BLaER1 treated with 17β-estradiol and CSF1 and Interleukin-3, amounts not matched to agents 10 nM and 100 nM (cell line): ENCODE data around the gene KDM4C.
A peak's percentile ranks its signal among the peaks of the same experiment; 100 is the strongest.
"Not testable (repeated sequence)": the region's sequence is repeated elsewhere in the genome, so short reads cannot be mapped to it uniquely, and the experiment has no call there.

Experiments used
- H3K27ac ChIP-seq, 11 experiments: shearing (Covaris generic); formaldehyde crosslinking; 2 replicates each; pipeline ENCODE4 v1.8.1; 2022
- H3K27me3 ChIP-seq, 11 experiments: shearing (Covaris generic); formaldehyde crosslinking; 2 replicates each; pipeline ENCODE4 v1.8.1; 2022
- H3K36me3 ChIP-seq, 11 experiments: shearing (Covaris generic); formaldehyde crosslinking; 2 replicates each; pipeline ENCODE4 v1.8.1; 2022
- H3K4me1 ChIP-seq, 10 experiments: shearing (Covaris generic); formaldehyde crosslinking; 2 replicates each; pipeline ENCODE4 v1.8.1; 2022
- H3K4me2 ChIP-seq, 11 experiments: shearing (Covaris generic); formaldehyde crosslinking; 2 replicates each; pipeline ENCODE4 v1.8.1; 2022
- H3K4me3 ChIP-seq, 10 experiments: shearing (Covaris generic); formaldehyde crosslinking; 2 replicates each; pipeline ENCODE4 v1.8.1; 2022
- H3K9ac ChIP-seq, 11 experiments: shearing (Covaris generic); formaldehyde crosslinking; 2 replicates each; pipeline ENCODE4 v1.8.1; 2022
- H3K9me3 ChIP-seq, 11 experiments: shearing (Covaris generic); formaldehyde crosslinking; replicated peaks in 1 of 11; 2 replicates each; pipeline ENCODE4 v1.8.1; 2022
- H4K20me1 ChIP-seq, 11 experiments: shearing (Covaris generic); formaldehyde crosslinking; 2 replicates each; pipeline ENCODE4 v1.8.1; 2022
- Cebpa-rat ChIP-seq, 11 experiments: shearing (Covaris generic); IDR thresholded peaks; 2 replicates each; pipeline ENCODE4 v1.8.1; 2022

KDM4C gene

GRCh38 chr9:6945816-6946215 lies 188.0 kb downstream of the KDM4C start:
- no peak for TF ChIP-seq Cebpa-rat (IDR thresholded peaks at IDR 0.05)
- no peak overlapping the region for H3K4me2 ChIP-seq
- H3K27me3 ChIP-seq, result no peaks in the 10 kb centered on the region
- peaks cover 8 to 22% (median 17%) of the 10 kb centered on the region in 10 experiments for H3K4me1 ChIP-seq
- peaks cover 13 to 22% (median 17%) of the 10 kb centered on the region in 11 experiments for H3K9me3 ChIP-seq
- no peak overlapping the region for H3K9ac ChIP-seq
- peaks cover 0 to 30% (median 4%) of the 10 kb centered on the region in 11 experiments; a peak in 9 of 22 replicates for H3K36me3 ChIP-seq
- no peak overlapping the region for H3K4me3 ChIP-seq
- H3K27ac ChIP-seq, result no peak overlapping the region
- peaks cover 0 to 29% (median 0%) of the 10 kb centered on the region in 11 experiments; a peak in 3 of 22 replicates for H4K20me1 ChIP-seq

GRCh38 chr9:6946583-6947166 lies 188.9 kb downstream of the KDM4C start:
- no peak for TF ChIP-seq Cebpa-rat (IDR thresholded peaks at IDR 0.05)
- peaks cover 8 to 20% (median 11%) of the 10 kb centered on the region in 10 experiments; a peak in 19 of 20 replicates for H3K4me1 ChIP-seq
- no peak overlapping the region for H3K27ac ChIP-seq
- H3K36me3 ChIP-seq, result peaks cover 0 to 22% (median 4%) of the 10 kb centered on the region in 11 experiments; a peak in 9 of 22 replicates
- no peaks in the 10 kb centered on the region for H3K27me3 ChIP-seq
- H3K9me3 ChIP-seq, result peaks cover 13 to 22% (median 17%) of the 10 kb centered on the region in 11 experiments
- H3K4me2 ChIP-seq, result no peak overlapping the region
- H3K9ac ChIP-seq, result no peak overlapping the region
- H3K4me3 ChIP-seq, result no peak overlapping the region
- peaks cover 0 to 29% (median 0%) of the 10 kb centered on the region in 11 experiments; a peak in 3 of 22 replicates for H4K20me1 ChIP-seq

- H3K27ac ChIP-seq, H3K27me3 ChIP-seq, H3K9ac ChIP-seq, H3K4me3 ChIP-seq, H3K4me2 ChIP-seq, H3K36me3 ChIP-seq: not testable (repeated sequence)
- Histone ChIP-seq H4K20me1 (peaks cover 0 to 27% (median 0%) of the 10 kb centered on the region in 11 experiments; a peak in 4 of 22 replicates), H3K4me1 (peaks cover 0 to 11% (median 0%) of the 10 kb centered on the region in 10 experiments; a peak in 6 of 20 replicates), H3K9me3 (peaks cover 13 to 22% (median 17%) of the 10 kb centered on the region in 11 experiments)
Observed at GRCh38 chr9:6948921-6949320, 191.1 kb downstream of the KDM4C start.

- 0 out of 20 replicates have a peak overlapping the region, but pooled peaks of 1 of the 10 experiments have one; percentile 17 for H3K4me3 ChIP-seq
- H3K4me1 ChIP-seq, result peaks cover 15 to 50% (median 28%) of the 10 kb centered on the region in 10 experiments
- peaks cover 0 to 63% (median 0%) of the 10 kb centered on the region in 11 experiments; a peak in 4 of 22 replicates for H4K20me1 ChIP-seq
- no peak for TF ChIP-seq Cebpa-rat (IDR thresholded peaks at IDR 0.05)
- peak overlapping the region; percentile 12 to 85 (median 61); a peak in 21 of 22 replicates for H3K4me2 ChIP-seq
- no peak overlapping the region for H3K9ac ChIP-seq
- H3K9me3 ChIP-seq, result peaks cover 0 to 7% (median 0%) of the 10 kb centered on the region in 11 experiments; a peak in 3 of 22 replicates
- peaks cover 0 to 34% (median 11%) of the 10 kb centered on the region in 11 experiments; a peak in 8 of 22 replicates for H3K36me3 ChIP-seq
- no peaks in the 10 kb centered on the region for H3K27me3 ChIP-seq
- peak overlapping the region in 1 of 11 experiments; percentile 38; a peak in 1 of 22 replicates for H3K27ac ChIP-seq
Observed at GRCh38 chr9:6955251-6955921, 197.6 kb downstream of the KDM4C start.

GRCh38 chr9:6956879-6957278 lies 199.1 kb downstream of the KDM4C start:
- Histone ChIP-seq H4K20me1 (peaks cover 0 to 76% (median 0%) of the 10 kb centered on the region in 11 experiments; a peak in 4 of 22 replicates), H3K27ac (no peak overlapping the region), H3K9ac (no peak overlapping the region), H3K36me3 (peaks cover 0 to 49% (median 18%) of the 10 kb centered on the region in 11 experiments; a peak in 12 of 22 replicates), H3K9me3 (peaks cover 0 to 7% (median 0%) of the 10 kb centered on the region in 11 experiments; a peak in 2 of 22 replicates), H3K4me1 (peaks cover 15 to 53% (median 31%) of the 10 kb centered on the region in 10 experiments), H3K4me2 (peak overlapping the region in 1 of 11 experiments; percentile 10; a peak in 1 of 22 replicates), H3K4me3 (no peak overlapping the region), H3K27me3 (no peaks in the 10 kb centered on the region)
- no peak for TF ChIP-seq Cebpa-rat (IDR thresholded peaks at IDR 0.05)

- Histone ChIP-seq H3K36me3 (peaks cover 0 to 53% (median 18%) of the 10 kb centered on the region in 11 experiments; a peak in 12 of 22 replicates), H3K27me3 (no peaks in the 10 kb centered on the region), H3K27ac (no peak overlapping the region), H3K9me3 (peaks cover 0 to 7% (median 0%) of the 10 kb centered on the region in 11 experiments; a peak in 2 of 22 replicates), H3K4me3 (no peak overlapping the region), H4K20me1 (peaks cover 0 to 57% (median 0%) of the 10 kb centered on the region in 11 experiments; a peak in 4 of 22 replicates), H3K4me1 (peaks cover 15 to 46% (median 29%) of the 10 kb centered on the region in 10 experiments), H3K9ac (no peak overlapping the region), H3K4me2 (peak overlapping the region in 7 of 11 experiments; percentile 5 to 36 (median 14); a peak in 7 of 22 replicates)
- no peak for TF ChIP-seq Cebpa-rat (IDR thresholded peaks at IDR 0.05)
Observed at GRCh38 chr9:6959270-6960000, 201.7 kb downstream of the KDM4C start.

GRCh38 chr9:6960777-6961176 lies 203.0 kb downstream of the KDM4C start:
- H3K27ac ChIP-seq, result no peak overlapping the region
- H3K4me1 ChIP-seq, result peaks cover 2 to 33% (median 16%) of the 10 kb centered on the region in 10 experiments
- peaks cover 0 to 45% (median 0%) of the 10 kb centered on the region in 11 experiments; a peak in 3 of 22 replicates for H4K20me1 ChIP-seq
- H3K9ac ChIP-seq, result no peak overlapping the region
- H3K27me3 ChIP-seq, result no peaks in the 10 kb centered on the region
- H3K4me3 ChIP-seq, result no peak overlapping the region
- H3K9me3 ChIP-seq, result peaks cover 0 to 7% (median 0%) of the 10 kb centered on the region in 11 experiments; a peak in 2 of 22 replicates
- H3K4me2 ChIP-seq, result peak overlapping the region in 2 of 11 experiments; percentile 1 to 24; a peak in 1 of 22 replicates
- no peak for TF ChIP-seq Cebpa-rat (IDR thresholded peaks at IDR 0.05)
- H3K36me3 ChIP-seq, result peaks cover 0 to 57% (median 18%) of the 10 kb centered on the region in 11 experiments; a peak in 12 of 22 replicates

- Histone ChIP-seq H3K9me3 (peaks cover 0 to 7% (median 0%) of the 10 kb centered on the region in 11 experiments; a peak in 2 of 22 replicates), H3K4me2 (no peak overlapping the region), H3K4me1 (peaks cover 0 to 21% (median 12%) of the 10 kb centered on the region in 10 experiments; a peak in 16 of 20 replicates), H3K36me3 (peaks cover 0 to 52% (median 18%) of the 10 kb centered on the region in 11 experiments; a peak in 12 of 22 replicates), H3K27ac (no peak overlapping the region), H4K20me1 (peaks cover 0 to 35% (median 0%) of the 10 kb centered on the region in 11 experiments; a peak in 3 of 22 replicates), H3K4me3 (no peak overlapping the region), H3K27me3 (no peaks in the 10 kb centered on the region), H3K9ac (no peak overlapping the region)
- TF ChIP-seq Cebpa-rat (IDR thresholded peaks at IDR 0.05), result no peak
Observed at GRCh38 chr9:6961845-6962522, 204.2 kb downstream of the KDM4C start.
